Right renal pelvis (tissue), 4 donors: ENCODE data around the gene ZBTB7A. TPM values are rescaled to one million over a fixed set of nuclear protein-coding genes. Genes with fewer than 3 reads are reported as not detected.

ENCODE experiments used
- DNase-seq, 4 donors: peaks; one replicate each; pipeline ENCODE4 v3.0.0-alpha.2; 2013; ENCODE audit warnings: low read depth in 4 of 4, low spot score in 3 of 4, missing footprints in 1 of 4
- polyA plus RNA-seq, 4 donors: library from polyadenylated mRNA; unstranded; fragments of 120-200 nt; gene quantifications; one replicate each; pipeline ENCODE4 v1.2.1, GENCODE V29; 2013; ENCODE audit not compliant: insufficient read length in 4 of 4

ZBTB7A gene
- polyA plus RNA-seq, 4 donors: 8.9 to 11.0 (median 9.7) TPM

- DNase-seq: no peak
These were observed 27.9 kb downstream of the ZBTB7A start for GRCh38 chr19:4038661-4039423.

- DNase-seq: no peak
These were observed 28.6 kb downstream of the ZBTB7A start for GRCh38 chr19:4038057-4038456.

- DNase-seq: no peak
These were observed 29.3 kb downstream of the ZBTB7A start for GRCh38 chr19:4037301-4037949.

GRCh38 chr19:4036576-4037300 lies 30.0 kb downstream of the ZBTB7A start:
- DNase-seq: no peak

GRCh38 chr19:4035582-4035981 lies 31.1 kb downstream of the ZBTB7A start:
- no peak for DNase-seq

- DNase-seq: no peak
These were observed 31.6 kb downstream of the ZBTB7A start for GRCh38 chr19:4035018-4035566.

- DNase-seq: no peak
These were observed 32.4 kb downstream of the ZBTB7A start for GRCh38 chr19:4034048-4035017.

GRCh38 chr19:4033028-4033956 lies 33.4 kb downstream of the ZBTB7A start:
- no peak for DNase-seq

GRCh38 chr19:4032436-4032835 lies 34.3 kb downstream of the ZBTB7A start:
- DNase-seq: no peak

- DNase-seq: no peak
These were observed 35.3 kb downstream of the ZBTB7A start for GRCh38 chr19:4031420-4031819.

- DNase-seq: no peak
These were observed 35.7 kb downstream of the ZBTB7A start for GRCh38 chr19:4030981-4031380.

GRCh38 chr19:4030552-4030951 lies 36.1 kb downstream of the ZBTB7A start:
- DNase-seq: no peak

GRCh38 chr19:4029247-4029614 lies 37.5 kb downstream of the ZBTB7A start:
- no peak for DNase-seq

- DNase-seq: no peak
These were observed 38.1 kb downstream of the ZBTB7A start for GRCh38 chr19:4028334-4029246.

GRCh38 chr19:4027146-4027545 lies 39.6 kb downstream of the ZBTB7A start:
- DNase-seq: no peak

GRCh38 chr19:4025317-4025716 lies 41.4 kb downstream of the ZBTB7A start:
- no peak for DNase-seq

GRCh38 chr19:4023600-4024398 lies 42.9 kb downstream of the ZBTB7A start:
- DNase-seq: no peak
